GM23338 (cell line): ENCODE measurements around the gene CCDC178. TPM values are rescaled to one million over a fixed set of nuclear protein-coding genes. Genes with fewer than 3 reads are reported as not detected.

Experiments used
- ATAC-seq: fragments of 200-7000 bp; cut with Tn5 transposase; 3 replicates; pipeline ENCODE4 v1.9.1; 2020
- DNase-seq: peaks from one replicate; pipeline ENCODE4 v3.0.0-alpha.2; 2015; ENCODE audit warnings: low spot score
- H2AFZ ChIP-seq: fragments of 200-600 bp; sonication (generic); 2 replicates; pipeline ENCODE4 v1.8.0; 2016; ENCODE audit warnings: antibody characterized with exemption, mild to moderate bottlenecking, moderate library complexity
- H3F3A ChIP-seq: fragments of 200-600 bp; sonication (generic); replicated peaks from 2 replicates; pipeline ENCODE4 v1.8.0; 2017; ENCODE audit warnings: antibody characterized with exemption, mixed run types, low read depth
- H3K27ac ChIP-seq: fragments of 200-600 bp; sonication (generic); 2 replicates; pipeline ENCODE4 v1.6.1; 2016; ENCODE audit warnings: low read depth
- H3K27me3 ChIP-seq: fragments of 200-600 bp; sonication (generic); 2 replicates; pipeline ENCODE4 v1.8.0; 2016; ENCODE audit warnings: mild to moderate bottlenecking, mixed run types, moderate library complexity; ENCODE audit not compliant: insufficient read depth
- H3K36me3 ChIP-seq: fragments of 200-600 bp; sonication (generic); 2 replicates; pipeline ENCODE4 v1.8.0; 2016; ENCODE audit warnings: mild to moderate bottlenecking; ENCODE audit not compliant: insufficient read depth
- H3K4me1 ChIP-seq: fragments of 200-600 bp; sonication (generic); 2 replicates; pipeline ENCODE4 v1.8.0; 2016; ENCODE audit warnings: mild to moderate bottlenecking, moderate library complexity; ENCODE audit not compliant: insufficient read depth
- H3K4me2 ChIP-seq: fragments of 200-600 bp; sonication (generic); 2 replicates; pipeline ENCODE4 v1.7.1; 2017; ENCODE audit warnings: mixed run types
- H3K4me3 ChIP-seq: fragments of 200-600 bp; sonication (generic); 2 replicates; pipeline ENCODE4 v1.6.1; 2016; ENCODE audit warnings: mixed run types
- H3K79me2 ChIP-seq: fragments of 200-600 bp; sonication (generic); replicated peaks from 2 replicates; pipeline ENCODE4 v1.8.0; 2017; ENCODE audit warnings: mild to moderate bottlenecking; ENCODE audit not compliant: insufficient read depth
- H3K9me2 ChIP-seq: fragments of 200-600 bp; sonication (generic); 2 replicates; pipeline ENCODE4 v1.8.0; 2017; ENCODE audit not compliant: insufficient read depth
- H4K20me1 ChIP-seq: fragments of 200-600 bp; sonication (generic); replicated peaks from 2 replicates; pipeline ENCODE4 v1.8.0; 2017; ENCODE audit warnings: mild to moderate bottlenecking; ENCODE audit not compliant: insufficient read depth
- H3K27ac Mint-ChIP-seq: 2 replicates; pipeline ENCODE4 v1.8.0; 2020; ENCODE audit warnings: inconsistent platforms, mild to moderate bottlenecking, moderate library complexity, mixed read lengths
- H3K27me3 Mint-ChIP-seq: 3 replicates; pipeline ENCODE4 v1.8.0; 2022; ENCODE audit warnings: low read depth, mild to moderate bottlenecking, moderate library complexity, mixed read lengths, inconsistent platforms; ENCODE audit not compliant: insufficient read depth, poor library complexity
- H3K36me3 Mint-ChIP-seq: 3 replicates; pipeline ENCODE4 v1.8.0; 2021; ENCODE audit warnings: low read depth, mild to moderate bottlenecking, inconsistent platforms, moderate library complexity, mixed read lengths
- H3K4me1 Mint-ChIP-seq: 3 replicates; pipeline ENCODE4 v1.8.0; 2020; ENCODE audit warnings: mild to moderate bottlenecking, inconsistent platforms, mixed read lengths
- H3K4me3 Mint-ChIP-seq: 3 replicates; pipeline ENCODE4 v1.8.0; 2021; ENCODE audit warnings: moderate library complexity, mild to moderate bottlenecking, inconsistent platforms, mixed read lengths
- H3K9me3 Mint-ChIP-seq: 3 replicates; pipeline ENCODE4 v1.8.0; 2020; ENCODE audit warnings: moderate library complexity, mild to moderate bottlenecking, inconsistent platforms, mixed read lengths
- CREB1 ChIP-seq: fragments of 250-450 bp; sonication (Bioruptor Pico); IDR thresholded peaks from 2 replicates; pipeline ENCODE4 v1.5.0; 2020; ENCODE audit warnings: low read depth, mild to moderate bottlenecking, moderate library complexity
- EZH2 ChIP-seq: fragments of 200-600 bp; sonication (generic); IDR thresholded peaks from one replicate; pipeline ENCODE4 v1.8.0; 2017; ENCODE audit warnings: antibody characterized with exemption, mild to moderate bottlenecking, low read depth; ENCODE audit not compliant: unreplicated experiment
- EZH2phosphoT487 ChIP-seq: fragments of 200-600 bp; sonication (generic); IDR thresholded peaks from one replicate; pipeline ENCODE4 v1.8.1; 2018; ENCODE audit warnings: antibody characterized with exemption; ENCODE audit not compliant: unreplicated experiment
- NANOG ChIP-seq: IDR thresholded peaks from 2 replicates; pipeline ENCODE4 v1.6.1; 2016; ENCODE audit warnings: antibody characterized with exemption, borderline replicate concordance
- POLR2AphosphoS5 ChIP-seq: IDR thresholded peaks from 2 replicates; pipeline ENCODE4 v1.6.1; 2016; ENCODE audit warnings: antibody characterized with exemption, low read depth
- STAT1 ChIP-seq: IDR thresholded peaks from one replicate; pipeline ENCODE4 v1.6.1; 2016; ENCODE audit warnings: antibody characterized with exemption; ENCODE audit not compliant: unreplicated experiment
- polyA plus RNA-seq: library from polyadenylated mRNA; unstranded; fragments of >200 nt; fragmentation: Nextera tagmentation; extraction: Ambion mirVana; gene quantifications from 2 replicates; pipeline ENCODE4 v1.2.1, GENCODE V29; 2016
- total RNA-seq: library from RNA; depleted of rRNA; stranded (reverse); fragments of >200 nt; shearing (Covaris generic); gene quantifications from 2 replicates; pipeline ENCODE4 v1.2.3, GENCODE V29; 2014
- TF ChIP-seq, protein P1 (sequence below): IDR thresholded peaks from 2 replicates; pipeline ENCODE4 v1.6.1; 2016; ENCODE audit warnings: antibody characterized with exemption
- TF ChIP-seq, protein P2 (sequence below): fragments of 250-450 bp; sonication (Bioruptor Pico); IDR thresholded peaks from 2 replicates; pipeline ENCODE4 v1.5.0; 2020; ENCODE audit warnings: mild to moderate bottlenecking, moderate library complexity
- TF ChIP-seq, protein P3 (sequence below): IDR thresholded peaks from one replicate; pipeline ENCODE4 v1.6.1; 2018; ENCODE audit warnings: antibody characterized with exemption; ENCODE audit not compliant: unreplicated experiment

CCDC178 gene
- total and polyA plus RNA-seq, 2 experiments from 2014 or later = 0.17 to 0.24 TPM

DNA sequence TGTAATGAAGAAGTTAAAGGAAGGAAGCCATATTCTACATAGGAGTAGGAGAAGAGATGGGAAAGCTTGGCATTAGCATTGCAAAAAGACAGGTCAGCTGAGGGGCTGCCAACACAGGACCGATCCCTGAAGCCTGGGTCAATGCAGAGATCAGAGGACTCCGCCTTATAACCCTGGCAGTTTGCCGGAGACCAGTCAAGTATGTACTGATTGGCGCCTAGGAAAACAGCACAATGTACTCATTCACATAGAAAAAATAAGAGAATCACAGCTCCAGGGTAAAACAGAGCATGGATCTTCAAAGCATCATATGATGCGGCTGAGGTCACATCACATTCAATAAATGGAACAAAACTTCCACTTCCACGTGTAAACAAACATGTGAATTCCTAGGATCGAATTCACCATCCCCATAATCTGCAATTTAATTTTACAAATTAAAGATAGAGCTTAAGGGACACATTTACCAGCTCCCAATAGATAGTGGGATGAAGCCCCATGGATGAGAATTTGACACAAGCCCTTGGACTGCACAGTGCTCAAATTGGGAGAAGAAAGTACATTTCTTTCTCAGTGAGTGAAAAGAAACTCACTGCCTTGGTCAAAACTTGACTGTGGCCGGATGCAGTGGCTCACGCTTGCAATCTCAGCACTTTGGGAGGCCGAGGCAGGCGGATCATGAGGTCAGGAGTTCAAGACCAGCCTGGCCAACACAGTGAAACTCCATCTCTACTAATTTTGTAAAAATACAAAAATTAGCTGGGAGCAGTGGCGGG lies 532.7 kb downstream of the CCDC178 start:
- Histone ChIP-seq H2AFZ (no peak overlapping the region; the same call in 1 of the 2 replicates), H3K79me2 (no peaks in the 10 kb centered on the region), H3K4me3 (no peak overlapping the region), H4K20me1 (no peaks in the 10 kb centered on the region), H3K9me2 (0 out of 2 replicates have a peak, but pooled peaks cover 4% of the 10 kb centered on the region), H3K27me3 (no peaks in the 10 kb centered on the region), H3F3A (no peaks in the 10 kb centered on the region), H3K36me3 (no peaks in the 10 kb centered on the region), H3K4me1 (peaks cover 4% of the 10 kb centered on the region), H3K27ac (no peak overlapping the region), H3K4me2 (no peak overlapping the region)
- no peak overlapping the region for H3K27ac Mint-ChIP-seq
- no peak overlapping the region for H3K4me3 Mint-ChIP-seq
- no peaks in the 10 kb centered on the region for H3K36me3 Mint-ChIP-seq
- ATAC-seq = no peak
- no peak for DNase-seq
- H3K27me3 Mint-ChIP-seq = peaks cover 1% of the 10 kb centered on the region
- no peaks in the 10 kb centered on the region; the same call in 2 of the 3 replicates for H3K9me3 Mint-ChIP-seq
- peaks cover 11% of the 10 kb centered on the region for H3K4me1 Mint-ChIP-seq
- TF ChIP-seq, protein P1, sequence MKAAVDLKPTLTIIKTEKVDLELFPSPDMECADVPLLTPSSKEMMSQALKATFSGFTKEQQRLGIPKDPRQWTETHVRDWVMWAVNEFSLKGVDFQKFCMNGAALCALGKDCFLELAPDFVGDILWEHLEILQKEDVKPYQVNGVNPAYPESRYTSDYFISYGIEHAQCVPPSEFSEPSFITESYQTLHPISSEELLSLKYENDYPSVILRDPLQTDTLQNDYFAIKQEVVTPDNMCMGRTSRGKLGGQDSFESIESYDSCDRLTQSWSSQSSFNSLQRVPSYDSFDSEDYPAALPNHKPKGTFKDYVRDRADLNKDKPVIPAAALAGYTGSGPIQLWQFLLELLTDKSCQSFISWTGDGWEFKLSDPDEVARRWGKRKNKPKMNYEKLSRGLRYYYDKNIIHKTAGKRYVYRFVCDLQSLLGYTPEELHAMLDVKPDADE = no peak

DNA sequence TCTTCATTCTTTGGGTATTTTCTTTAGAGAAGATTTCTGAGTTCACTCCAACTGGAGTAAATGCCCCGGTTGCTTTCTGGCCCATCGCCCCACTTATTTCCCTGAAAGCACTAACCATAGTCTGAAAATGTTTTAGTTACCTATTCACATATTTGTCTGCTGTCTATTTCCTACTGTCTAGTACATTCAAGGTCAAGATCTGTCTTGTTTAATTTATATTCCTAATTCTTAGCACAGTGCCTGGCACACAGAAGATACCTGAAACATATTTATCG lies 533.3 kb downstream of the CCDC178 start:
- DNase-seq = no peak
- peaks cover 11% of the 10 kb centered on the region for H3K4me1 Mint-ChIP-seq
- H3K9me3 Mint-ChIP-seq = no peaks in the 10 kb centered on the region; the same call in 2 of the 3 replicates
- TF ChIP-seq STAT1 (no peak), CREB1 (CRISPR knock-in tag) (no peak), POLR2AphosphoS5 (no peak), EZH2 (no peak), EZH2phosphoT487 (no peak), NANOG (no peak)
- TF ChIP-seq, protein P2, sequence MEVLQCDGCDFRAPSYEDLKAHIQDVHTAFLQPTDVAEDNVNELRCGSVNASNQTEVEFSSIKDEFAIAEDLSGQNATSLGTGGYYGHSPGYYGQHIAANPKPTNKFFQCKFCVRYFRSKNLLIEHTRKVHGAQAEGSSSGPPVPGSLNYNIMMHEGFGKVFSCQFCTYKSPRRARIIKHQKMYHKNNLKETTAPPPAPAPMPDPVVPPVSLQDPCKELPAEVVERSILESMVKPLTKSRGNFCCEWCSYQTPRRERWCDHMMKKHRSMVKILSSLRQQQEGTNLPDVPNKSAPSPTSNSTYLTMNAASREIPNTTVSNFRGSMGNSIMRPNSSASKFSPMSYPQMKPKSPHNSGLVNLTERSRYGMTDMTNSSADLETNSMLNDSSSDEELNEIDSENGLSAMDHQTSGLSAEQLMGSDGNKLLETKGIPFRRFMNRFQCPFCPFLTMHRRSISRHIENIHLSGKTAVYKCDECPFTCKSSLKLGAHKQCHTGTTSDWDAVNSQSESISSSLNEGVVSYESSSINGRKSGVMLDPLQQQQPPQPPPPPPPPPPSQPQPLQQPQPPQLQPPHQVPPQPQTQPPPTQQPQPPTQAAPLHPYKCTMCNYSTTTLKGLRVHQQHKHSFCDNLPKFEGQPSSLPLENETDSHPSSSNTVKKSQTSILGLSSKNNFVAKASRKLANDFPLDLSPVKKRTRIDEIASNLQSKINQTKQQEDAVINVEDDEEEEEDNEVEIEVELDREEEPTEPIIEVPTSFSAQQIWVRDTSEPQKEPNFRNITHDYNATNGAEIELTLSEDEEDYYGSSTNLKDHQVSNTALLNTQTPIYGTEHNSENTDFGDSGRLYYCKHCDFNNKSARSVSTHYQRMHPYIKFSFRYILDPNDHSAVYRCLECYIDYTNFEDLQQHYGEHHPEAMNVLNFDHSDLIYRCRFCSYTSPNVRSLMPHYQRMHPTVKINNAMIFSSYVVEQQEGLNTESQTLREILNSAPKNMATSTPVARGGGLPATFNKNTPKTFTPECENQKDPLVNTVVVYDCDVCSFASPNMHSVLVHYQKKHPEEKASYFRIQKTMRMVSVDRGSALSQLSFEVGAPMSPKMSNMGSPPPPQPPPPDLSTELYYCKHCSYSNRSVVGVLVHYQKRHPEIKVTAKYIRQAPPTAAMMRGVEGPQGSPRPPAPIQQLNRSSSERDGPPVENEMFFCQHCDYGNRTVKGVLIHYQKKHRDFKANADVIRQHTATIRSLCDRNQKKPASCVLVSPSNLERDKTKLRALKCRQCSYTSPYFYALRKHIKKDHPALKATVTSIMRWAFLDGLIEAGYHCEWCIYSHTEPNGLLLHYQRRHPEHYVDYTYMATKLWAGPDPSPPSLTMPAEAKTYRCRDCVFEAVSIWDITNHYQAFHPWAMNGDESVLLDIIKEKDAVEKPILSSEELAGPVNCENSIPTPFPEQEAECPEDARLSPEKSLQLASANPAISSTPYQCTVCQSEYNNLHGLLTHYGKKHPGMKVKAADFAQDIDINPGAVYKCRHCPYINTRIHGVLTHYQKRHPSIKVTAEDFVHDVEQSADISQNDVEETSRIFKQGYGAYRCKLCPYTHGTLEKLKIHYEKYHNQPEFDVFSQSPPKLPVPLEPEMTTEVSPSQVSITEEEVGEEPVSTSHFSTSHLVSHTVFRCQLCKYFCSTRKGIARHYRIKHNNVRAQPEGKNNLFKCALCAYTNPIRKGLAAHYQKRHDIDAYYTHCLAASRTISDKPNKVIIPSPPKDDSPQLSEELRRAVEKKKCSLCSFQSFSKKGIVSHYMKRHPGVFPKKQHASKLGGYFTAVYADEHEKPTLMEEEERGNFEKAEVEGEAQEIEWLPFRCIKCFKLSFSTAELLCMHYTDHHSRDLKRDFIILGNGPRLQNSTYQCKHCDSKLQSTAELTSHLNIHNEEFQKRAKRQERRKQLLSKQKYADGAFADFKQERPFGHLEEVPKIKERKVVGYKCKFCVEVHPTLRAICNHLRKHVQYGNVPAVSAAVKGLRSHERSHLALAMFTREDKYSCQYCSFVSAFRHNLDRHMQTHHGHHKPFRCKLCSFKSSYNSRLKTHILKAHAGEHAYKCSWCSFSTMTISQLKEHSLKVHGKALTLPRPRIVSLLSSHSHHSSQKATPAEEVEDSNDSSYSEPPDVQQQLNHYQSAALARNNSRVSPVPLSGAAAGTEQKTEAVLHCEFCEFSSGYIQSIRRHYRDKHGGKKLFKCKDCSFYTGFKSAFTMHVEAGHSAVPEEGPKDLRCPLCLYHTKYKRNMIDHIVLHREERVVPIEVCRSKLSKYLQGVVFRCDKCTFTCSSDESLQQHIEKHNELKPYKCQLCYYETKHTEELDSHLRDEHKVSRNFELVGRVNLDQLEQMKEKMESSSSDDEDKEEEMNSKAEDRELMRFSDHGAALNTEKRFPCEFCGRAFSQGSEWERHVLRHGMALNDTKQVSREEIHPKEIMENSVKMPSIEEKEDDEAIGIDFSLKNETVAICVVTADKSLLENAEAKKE (CRISPR knock-in tag) = no peak
- TF ChIP-seq, protein P3, sequence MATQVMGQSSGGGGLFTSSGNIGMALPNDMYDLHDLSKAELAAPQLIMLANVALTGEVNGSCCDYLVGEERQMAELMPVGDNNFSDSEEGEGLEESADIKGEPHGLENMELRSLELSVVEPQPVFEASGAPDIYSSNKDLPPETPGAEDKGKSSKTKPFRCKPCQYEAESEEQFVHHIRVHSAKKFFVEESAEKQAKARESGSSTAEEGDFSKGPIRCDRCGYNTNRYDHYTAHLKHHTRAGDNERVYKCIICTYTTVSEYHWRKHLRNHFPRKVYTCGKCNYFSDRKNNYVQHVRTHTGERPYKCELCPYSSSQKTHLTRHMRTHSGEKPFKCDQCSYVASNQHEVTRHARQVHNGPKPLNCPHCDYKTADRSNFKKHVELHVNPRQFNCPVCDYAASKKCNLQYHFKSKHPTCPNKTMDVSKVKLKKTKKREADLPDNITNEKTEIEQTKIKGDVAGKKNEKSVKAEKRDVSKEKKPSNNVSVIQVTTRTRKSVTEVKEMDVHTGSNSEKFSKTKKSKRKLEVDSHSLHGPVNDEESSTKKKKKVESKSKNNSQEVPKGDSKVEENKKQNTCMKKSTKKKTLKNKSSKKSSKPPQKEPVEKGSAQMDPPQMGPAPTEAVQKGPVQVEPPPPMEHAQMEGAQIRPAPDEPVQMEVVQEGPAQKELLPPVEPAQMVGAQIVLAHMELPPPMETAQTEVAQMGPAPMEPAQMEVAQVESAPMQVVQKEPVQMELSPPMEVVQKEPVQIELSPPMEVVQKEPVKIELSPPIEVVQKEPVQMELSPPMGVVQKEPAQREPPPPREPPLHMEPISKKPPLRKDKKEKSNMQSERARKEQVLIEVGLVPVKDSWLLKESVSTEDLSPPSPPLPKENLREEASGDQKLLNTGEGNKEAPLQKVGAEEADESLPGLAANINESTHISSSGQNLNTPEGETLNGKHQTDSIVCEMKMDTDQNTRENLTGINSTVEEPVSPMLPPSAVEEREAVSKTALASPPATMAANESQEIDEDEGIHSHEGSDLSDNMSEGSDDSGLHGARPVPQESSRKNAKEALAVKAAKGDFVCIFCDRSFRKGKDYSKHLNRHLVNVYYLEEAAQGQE = no peak
- TF ChIP-seq, protein P1 = no peak

More for the DNA sequence above, 533.3 kb downstream of the CCDC178 start:
- Histone ChIP-seq H3K4me2 (no peak overlapping the region), H3K36me3 (no peaks in the 10 kb centered on the region), H3K79me2 (no peaks in the 10 kb centered on the region), H4K20me1 (no peaks in the 10 kb centered on the region), H3K27me3 (no peaks in the 10 kb centered on the region), H3K4me1 (peaks cover 4% of the 10 kb centered on the region), H3K4me3 (no peak overlapping the region), H2AFZ (no peak overlapping the region; the same call in 1 of the 2 replicates), H3F3A (no peaks in the 10 kb centered on the region), H3K27ac (no peak overlapping the region), H3K9me2 (0 out of 2 replicates have a peak, but pooled peaks cover 4% of the 10 kb centered on the region)
- no peaks in the 10 kb centered on the region for H3K36me3 Mint-ChIP-seq
- no peak for ATAC-seq
- no peak overlapping the region for H3K4me3 Mint-ChIP-seq
- peaks cover 1% of the 10 kb centered on the region for H3K27me3 Mint-ChIP-seq
- H3K27ac Mint-ChIP-seq = no peak overlapping the region
